HG03432 (cell line): Measurements from ENCODE around the gene SLC1A7.

Source experiments
- ATAC-seq: cut with Tn5 transposase; IDR thresholded peaks from one replicate; pipeline ENCODE4 v1.9.1; 2021; ENCODE audit warnings: mild to moderate bottlenecking, moderate library complexity; ENCODE audit not compliant: unreplicated experiment

Gene SLC1A7

DNA sequence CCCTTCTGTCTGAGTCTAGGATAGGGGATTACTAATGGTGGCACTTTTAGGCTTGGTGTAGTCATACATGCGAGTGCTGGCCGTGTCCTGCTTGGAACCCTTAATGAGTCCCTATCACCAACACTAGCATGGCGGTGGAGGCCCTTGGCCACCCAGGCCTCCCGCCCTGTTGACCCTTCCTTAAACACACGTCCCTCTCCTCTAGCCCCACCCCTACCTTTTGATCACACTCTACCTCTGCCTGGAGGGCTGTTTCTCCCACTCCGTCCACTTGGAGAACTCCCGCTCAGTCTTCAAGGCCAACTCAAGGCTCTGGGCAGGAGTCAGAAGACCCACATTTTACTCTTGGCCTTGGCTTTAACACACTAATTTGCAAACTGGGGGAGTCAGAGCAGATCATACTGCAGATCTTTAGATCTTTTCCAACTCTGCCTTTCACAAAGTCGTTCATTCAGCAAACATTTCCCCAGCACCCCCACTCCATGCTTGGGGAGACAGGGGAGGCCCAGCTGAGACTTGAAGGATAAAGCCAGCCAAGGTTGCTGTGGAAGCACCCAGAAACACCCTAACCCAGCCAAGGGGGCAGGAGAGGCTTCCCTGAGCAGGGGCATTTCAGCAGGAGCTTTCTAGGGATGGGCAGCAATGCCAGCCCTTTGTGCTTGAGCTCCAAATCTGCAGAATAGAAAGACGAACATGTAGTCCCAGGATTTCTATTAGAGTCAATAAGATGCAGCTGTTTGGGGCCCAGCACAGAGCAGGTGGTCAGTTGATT is 78.5 kb downstream of the SLC1A7 start:
- ATAC-seq = no peak

DNA sequence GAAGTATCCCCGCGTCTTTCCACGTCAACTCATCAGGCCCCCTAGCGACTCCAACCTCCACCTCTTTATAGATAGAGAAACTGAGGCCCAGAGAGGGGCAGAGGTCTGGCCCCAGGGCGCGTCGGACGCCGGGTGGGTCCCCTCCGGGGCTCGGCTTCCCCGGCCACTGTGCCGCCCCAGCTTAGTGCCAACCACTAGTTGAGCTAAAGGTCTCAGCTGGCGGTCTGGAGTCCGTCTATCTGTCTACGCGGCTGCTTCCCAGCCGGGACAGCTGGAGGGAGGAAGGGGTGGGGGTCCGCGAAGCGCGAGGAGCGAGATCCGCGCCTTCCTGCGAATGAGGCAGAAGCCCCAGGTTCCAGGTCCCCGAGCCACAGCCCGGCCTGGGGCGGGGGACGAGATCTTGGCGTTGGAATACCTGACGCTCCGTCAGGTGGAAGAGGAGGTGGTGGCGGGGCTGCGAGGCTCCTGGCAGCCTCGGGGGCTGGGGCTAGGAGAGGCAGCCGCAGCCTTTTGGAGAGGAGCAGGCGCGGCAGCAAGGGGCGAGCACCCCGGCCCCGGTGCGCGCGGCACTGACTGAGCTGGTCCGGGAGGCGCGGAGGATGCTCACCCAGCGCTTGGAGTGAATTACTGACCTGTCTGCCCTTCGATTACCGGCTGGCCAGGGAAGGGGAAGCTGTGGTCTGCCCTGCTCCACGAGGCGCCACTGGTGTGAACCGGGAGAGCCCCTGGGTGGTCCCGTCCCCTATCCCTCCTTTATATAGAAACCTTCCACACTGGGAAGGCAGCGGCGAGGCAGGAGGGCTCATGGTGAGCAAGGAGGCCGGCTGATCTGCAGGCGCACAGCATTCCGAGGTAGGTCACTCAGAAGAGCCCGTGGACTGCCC is 79.5 kb downstream of the SLC1A7 start:
- no peak for ATAC-seq

DNA sequence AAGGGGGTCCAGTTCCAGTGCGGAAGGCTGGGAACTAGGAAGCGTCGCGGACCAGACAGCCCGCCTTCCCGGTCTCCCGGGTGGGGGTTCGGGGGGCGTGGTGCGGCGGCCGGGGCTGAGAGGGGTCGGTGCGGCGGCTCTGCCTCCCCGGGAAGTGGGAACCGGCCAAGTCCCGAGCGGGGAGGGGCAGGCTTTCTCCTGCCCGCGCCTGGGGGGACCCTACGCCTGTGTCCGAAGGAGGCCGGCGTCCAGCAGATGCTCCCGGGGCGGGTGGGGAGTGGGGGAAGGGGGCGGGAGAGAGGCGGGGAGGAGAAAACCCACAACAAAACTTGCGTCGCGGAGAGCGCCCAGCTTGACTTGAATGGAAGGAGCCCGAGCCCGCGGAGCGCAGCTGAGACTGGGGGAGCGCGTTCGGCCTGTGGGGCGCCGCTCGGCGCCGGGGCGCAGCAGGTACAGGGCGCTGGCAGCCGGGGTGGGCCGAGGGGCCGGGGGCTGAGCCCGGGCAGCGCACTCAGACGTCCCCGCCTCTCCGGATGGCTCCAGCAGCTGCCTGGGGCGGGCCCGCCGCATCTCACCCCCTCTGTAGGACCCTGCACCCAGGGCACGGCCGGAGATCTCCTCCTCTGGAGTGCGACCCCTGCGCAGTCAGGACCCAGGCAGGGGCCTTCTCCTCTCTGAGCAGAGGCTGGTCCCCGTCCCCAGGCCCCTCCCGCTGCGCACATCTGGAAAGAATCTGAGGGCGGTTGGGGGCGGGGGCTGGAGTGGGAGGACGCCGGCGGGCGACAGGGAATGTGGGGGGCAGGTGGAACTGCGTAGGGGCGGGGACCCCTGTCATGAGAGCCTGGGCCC is 80.4 kb downstream of the SLC1A7 start, which contains the start of gene PODN:
Gene PODN (plus strand): TSS at position 355 of the 849 bp plus-strand sequence. CDS start 7,643 bp downstream, outside the sequence.
- ATAC-seq = no peak

DNA sequence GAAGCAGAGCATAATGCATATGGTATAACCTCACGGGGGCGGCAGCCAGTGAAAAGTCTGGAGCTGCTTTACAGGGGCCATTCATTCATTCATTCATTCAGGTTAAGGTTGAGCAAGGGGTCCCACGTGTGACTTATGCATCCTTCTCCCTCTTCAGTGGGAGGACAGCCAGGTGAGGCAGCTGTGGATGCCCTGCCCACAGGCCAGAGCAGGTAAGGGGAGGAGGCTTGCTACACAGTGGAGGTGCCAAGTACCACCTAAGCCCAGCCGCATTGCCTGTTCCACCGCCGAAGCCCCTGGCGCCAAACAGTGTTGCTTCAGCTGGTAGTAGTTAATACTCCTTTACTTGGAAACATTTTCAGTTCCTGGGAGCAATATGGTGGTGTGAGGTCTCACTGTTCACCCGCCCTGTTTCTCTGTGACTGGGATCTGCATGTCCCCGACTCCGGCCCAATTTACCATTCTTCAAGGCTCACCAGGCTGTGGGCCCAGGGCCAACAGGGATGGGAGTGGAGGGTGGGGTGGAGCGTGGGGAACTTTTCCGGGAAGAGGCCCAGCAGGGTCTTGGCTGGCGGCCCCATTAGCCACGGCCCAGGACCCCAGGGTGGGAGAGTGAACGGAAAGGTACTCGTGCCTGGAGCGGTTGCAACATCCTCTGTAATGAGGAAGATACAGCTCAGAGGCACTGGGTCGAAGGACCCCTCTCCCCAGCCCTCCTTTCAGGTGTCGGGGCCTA is 81.1 kb downstream of the SLC1A7 start:
- no peak for ATAC-seq

DNA sequence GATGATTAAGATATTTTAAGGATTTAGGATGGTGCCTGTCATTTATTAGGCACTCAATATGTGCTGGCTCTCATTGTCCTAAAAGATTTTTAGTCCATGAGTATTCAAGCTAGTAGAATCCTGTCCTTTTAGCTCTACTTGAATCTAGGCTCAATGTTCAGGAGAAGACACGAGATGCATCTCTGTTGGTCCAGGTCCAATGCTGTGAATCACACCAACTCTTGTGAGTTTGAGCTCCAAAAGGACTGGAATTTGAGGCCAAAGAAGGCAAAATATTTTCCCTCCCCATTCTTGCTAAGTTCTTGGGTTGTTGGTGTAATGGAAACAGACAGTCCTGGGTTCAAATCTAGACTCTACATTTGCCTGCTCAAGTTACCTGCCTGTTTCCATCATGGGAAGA is 81.9 kb downstream of the SLC1A7 start:
- no peak for ATAC-seq

DNA sequence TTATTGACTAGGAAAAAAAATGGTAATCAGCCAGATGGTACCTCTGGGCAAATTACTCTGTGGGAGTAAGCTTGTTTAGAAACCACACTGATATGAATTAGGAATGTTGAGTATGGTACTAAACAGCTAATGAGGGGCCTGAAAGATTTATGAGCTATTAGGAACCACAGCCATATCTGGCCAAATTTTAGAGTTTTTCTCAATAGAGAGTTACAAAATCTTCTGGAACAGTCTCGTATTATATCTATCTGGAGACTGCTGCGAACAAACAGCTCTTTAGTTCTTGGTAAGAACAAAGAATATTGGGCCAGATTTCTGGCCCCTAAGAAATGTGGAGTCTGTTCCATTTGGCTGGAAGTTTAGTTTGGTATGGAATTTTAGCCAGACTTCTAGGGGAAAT is 85.3 kb downstream of the SLC1A7 start:
- no peak for ATAC-seq

DNA sequence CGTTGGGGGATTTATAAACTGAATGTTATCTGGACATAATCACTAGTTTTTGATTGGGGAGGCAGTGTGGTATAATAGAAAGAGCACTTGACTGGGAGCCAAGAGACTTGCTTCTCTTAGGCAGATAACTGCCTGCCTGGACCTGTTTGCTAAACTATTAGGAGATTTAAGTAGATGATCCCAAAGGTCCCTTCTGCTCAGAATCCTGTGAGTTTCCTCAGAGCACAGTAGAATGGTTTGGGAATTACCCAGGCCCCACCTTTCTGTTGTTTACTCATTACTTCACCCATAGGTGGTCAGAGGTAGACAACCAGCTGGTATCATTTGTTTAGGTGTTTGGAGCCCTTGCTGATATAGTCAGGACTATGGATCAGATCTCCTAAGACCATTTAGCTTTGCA is 90.8 kb downstream of the SLC1A7 start:
- ATAC-seq = no peak

DNA sequence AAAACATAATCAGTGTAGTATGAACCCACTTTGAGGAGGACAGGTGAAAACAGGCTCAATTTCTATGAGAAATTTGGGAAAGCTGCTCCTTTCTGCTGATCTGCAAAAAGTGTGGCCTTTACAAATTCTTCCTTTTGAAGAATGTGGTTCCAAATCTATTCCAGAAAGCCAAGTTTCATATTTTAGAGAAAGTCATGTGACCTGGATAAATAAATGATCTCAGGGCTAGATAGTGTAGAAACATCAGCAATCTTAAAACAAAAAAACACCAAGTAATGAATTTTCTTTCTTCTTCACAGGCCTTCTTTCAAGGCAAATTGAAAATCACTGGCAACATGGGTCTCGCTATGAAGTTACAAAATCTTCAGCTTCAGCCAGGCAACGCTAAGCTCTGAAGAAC is 92.1 kb downstream of the SLC1A7 start:
- ATAC-seq = no peak

DNA sequence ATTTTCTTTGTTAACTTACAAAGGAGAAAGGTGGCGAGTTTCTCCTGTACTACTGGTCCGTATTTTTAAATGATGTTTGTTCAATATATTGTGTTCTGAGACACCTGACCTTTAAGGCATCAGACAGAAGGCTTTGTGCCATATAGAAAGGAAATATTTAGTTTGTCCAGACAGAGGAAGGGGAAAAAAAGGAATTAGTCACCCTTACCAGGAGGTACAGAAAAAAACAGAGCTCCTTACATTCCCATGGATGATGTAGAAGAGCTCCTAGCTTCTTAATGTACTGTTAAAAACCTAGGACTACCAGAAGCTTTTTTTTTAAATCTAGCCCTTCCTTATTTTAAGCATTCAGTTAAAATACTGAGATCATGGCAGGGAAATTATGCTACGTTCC is 92.9 kb downstream of the SLC1A7 start:
- no peak for ATAC-seq

DNA sequence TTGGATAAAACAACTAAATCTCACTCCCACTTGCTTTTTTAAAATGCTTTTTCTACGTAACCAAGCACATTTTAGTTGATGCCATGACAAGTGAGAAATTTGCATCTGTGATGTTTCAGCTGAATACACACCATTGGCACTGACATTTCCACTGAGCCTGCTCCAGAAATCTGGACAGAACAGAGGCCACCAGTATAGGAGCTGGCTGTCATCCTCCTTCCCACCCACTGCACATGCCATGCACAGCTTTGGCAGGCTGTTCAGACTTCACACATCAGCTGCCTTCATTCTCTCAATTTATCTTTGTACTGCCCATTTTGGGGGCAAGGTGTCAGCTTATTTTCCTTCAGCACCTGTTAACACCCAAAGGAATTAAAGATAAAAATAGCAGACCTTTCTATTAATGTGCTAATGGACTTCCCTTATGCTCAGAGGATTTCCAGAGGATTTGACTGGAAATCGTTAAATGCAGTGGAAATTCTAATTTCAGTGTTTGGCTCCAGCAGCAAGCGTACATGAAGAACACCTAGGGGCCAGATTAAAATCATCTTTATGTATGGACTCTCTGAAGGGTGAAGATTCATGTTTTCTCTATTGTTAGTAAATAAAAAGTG is 93.4 kb downstream of the SLC1A7 start:
- ATAC-seq = no peak

DNA sequence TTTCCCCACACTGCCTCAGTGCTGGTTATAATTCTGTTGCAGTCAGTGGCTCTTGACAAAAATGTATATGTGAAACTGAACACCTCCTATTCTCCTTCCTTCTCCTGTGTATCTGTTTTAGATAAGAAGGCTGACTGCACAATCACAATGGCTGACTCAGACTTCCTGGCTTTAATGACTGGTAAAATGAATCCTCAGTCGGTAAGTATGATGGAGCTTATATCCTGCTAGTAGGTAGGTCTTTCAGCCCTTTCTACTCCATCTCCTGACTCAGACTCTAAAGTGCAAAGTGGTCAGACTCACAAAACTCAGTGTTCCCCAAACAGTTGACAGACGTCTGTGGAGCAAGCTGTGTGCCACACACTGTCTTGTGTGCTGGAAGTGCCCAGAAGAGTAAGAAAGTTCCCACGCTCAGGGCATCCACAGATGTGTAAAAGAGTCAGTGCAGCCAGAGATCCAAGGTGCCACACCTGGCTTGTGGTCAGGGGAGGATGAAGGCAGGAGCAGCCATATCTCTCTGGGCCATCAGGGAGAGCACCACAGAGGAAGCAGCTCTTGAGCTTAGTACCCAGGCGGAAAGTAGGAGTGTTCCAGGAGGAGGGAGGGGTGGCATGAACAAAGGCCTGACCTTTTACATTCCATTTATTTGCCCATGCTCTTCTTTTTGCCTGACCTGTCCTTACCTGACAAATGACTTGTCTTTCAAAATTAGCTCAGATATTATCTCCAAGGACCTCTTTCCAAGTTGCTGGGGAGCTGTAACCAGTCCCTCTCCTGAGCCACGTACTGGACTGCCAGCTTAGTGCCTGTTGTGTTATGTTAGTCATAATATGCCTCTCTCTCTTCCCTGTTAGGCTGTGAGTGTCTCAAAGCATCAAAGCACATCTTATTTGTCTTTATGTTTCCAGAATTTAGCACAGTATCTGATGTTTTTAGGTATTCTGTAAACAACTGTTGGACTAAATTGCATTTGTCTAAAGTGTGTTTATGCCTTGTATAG is 94.4 kb downstream of the SLC1A7 start:
- no peak for ATAC-seq

DNA sequence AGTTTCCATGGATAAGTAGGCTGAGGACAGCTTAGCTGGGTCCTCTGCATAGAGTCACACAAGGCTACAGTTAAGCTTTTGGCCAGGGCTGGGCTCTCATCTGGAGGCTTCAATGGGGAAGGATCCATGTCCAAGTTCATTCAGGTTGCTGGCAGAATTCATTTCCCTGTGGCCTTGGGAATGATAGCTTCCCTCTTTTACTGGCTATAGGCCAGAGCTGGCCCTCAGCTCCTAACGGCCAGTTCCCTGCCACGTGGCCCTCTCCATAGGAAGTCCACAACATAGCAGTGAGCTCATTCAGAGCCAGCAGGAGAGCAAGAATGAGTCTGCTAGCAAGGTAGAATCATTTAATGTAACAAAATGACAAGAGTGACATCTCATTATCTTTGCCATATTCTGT is 95.5 kb downstream of the SLC1A7 start:
- ATAC-seq = no peak

DNA sequence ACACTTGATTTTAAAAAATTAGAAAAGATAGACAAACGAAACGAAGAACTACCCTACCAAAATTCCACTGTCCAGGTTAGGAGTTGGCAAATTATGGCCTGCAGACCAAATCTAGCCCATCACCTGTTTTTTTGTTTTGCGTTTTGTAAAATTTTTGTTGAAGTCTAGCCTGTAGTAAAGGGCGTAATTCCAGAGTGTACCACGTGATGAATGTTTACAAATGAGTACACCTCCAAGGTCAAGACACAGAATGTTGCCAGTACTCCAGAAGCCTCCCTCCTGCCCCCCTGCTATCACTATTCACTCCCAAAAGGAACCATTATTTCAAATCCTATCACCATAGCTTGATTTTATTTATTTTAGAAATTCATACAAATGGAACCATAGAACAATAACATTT is 97.5 kb downstream of the SLC1A7 start:
- ATAC-seq = no peak

DNA sequence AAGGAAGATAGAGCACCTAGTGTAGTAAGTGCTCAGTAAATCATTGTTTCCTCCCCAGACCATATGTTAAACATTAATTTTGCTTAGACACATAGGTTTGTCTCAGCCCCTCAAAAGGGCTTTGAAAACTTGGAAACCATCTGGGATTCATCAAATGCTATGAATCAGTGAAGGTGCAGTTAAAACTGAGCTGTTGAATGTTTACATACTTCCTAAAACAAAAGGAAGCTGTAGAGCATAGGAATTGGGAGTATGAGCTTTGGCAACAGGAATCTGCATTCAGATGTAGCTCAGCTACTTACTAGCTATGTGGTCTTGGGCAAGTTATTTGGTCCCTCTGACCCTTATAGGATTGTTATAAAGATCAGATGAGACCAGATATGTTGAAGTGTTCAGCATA is 99.2 kb downstream of the SLC1A7 start:
- no peak for ATAC-seq

DNA sequence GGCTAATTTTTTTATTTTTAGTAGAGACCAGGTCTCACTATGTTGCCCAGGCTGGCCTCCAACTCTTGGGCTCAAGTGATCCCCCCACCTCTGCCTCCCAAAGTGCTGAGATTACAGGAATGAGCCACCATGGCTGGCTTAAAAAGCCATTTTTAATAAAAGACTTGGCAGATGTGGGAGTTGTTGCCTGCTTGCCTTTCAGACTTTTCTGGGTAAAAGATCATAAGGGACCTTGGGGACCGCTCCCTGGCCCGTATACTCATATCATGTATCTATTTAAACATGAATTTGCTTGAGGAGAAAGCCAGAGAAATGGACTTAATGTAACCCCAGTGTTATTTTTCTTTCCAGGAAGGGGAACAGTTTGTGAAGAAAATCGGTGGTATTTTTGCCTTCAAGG is 103.9 kb downstream of the SLC1A7 start:
- ATAC-seq = no peak
